Measurements from ENCODE around the gene GCNT2.
"Not testable (repeated sequence)": the region's sequence is repeated elsewhere in the genome, so short reads cannot be mapped to it uniquely, and the experiment has no call there.

Gene GCNT2

GRCh38 chr6:10613077-10613476 lies 91.9 kb downstream of the GCNT2 start:
- no peak overlapping the region for H3K4me3 ChIP-seq (ENCODE audit: low read depth, low read length)
- TF ChIP-seq CTCF (IDR thresholded peaks at IDR 0.05; ENCODE audit: low read depth, low read length): no peak

- no peak overlapping the region for H3K4me3 ChIP-seq (ENCODE audit: low read depth, low read length)
- TF ChIP-seq CTCF (IDR thresholded peaks at IDR 0.05; ENCODE audit: low read depth, low read length): no peak
Observed at GRCh38 chr6:10613723-10614122, 92.6 kb downstream of the GCNT2 start.

- H3K4me3 ChIP-seq (ENCODE audit: low read depth, low read length): no peak overlapping the region
- no peak for TF ChIP-seq CTCF (IDR thresholded peaks at IDR 0.05; ENCODE audit: low read depth, low read length)
Observed at GRCh38 chr6:10615675-10616074, 94.5 kb downstream of the GCNT2 start.

- not testable (repeated sequence) for H3K4me3 ChIP-seq (ENCODE audit: low read depth, low read length)
Observed at GRCh38 chr6:10616266-10616665, 95.1 kb downstream of the GCNT2 start.

GRCh38 chr6:10617008-10617696 lies 96.0 kb downstream of the GCNT2 start:
- no peak overlapping the region for H3K4me3 ChIP-seq (ENCODE audit: low read depth, low read length)
- no peak for TF ChIP-seq CTCF (IDR thresholded peaks at IDR 0.05; ENCODE audit: low read depth, low read length)

GRCh38 chr6:10618409-10618808 lies 97.3 kb downstream of the GCNT2 start:
- TF ChIP-seq CTCF (IDR thresholded peaks at IDR 0.05; ENCODE audit: low read depth, low read length): no peak
- no peak overlapping the region for H3K4me3 ChIP-seq (ENCODE audit: low read depth, low read length)

- no peak for TF ChIP-seq CTCF (IDR thresholded peaks at IDR 0.05; ENCODE audit: low read depth, low read length)
- H3K4me3 ChIP-seq (ENCODE audit: low read depth, low read length): no peak overlapping the region
Observed at GRCh38 chr6:10621213-10621612, 100.1 kb downstream of the GCNT2 start.

GRCh38 chr6:10621847-10622246 lies 100.7 kb downstream of the GCNT2 start:
- no peak overlapping the region for H3K4me3 ChIP-seq (ENCODE audit: low read depth, low read length)
- TF ChIP-seq CTCF (IDR thresholded peaks at IDR 0.05; ENCODE audit: low read depth, low read length): no peak
